Panc1 (cell line): ENCODE measurements around the gene FNDC10. TPM values are rescaled to one million over a fixed set of nuclear protein-coding genes. Genes with fewer than 3 reads are reported as not detected.

Experiments
- ATAC-seq: fragments of 200-7000 bp; cut with Tn5 transposase; 2 replicates; pipeline ENCODE4 v1.9.1; 2020; ENCODE audit warnings: mild to moderate bottlenecking, moderate library complexity
- BruUV-seq: library from RNA; stranded (reverse); fragments of 400-500 nt; replicated peaks from 2 replicates; lab custom pipeline; 2021; lab: Mats Ljungman, UMichigan
- CTCF ChIA-PET: fragments of 300-600 bp; sonication (Branson Sonifier 250); formaldehyde crosslinking; loops from one replicate; lab custom pipeline; 2022; ENCODE audit warnings: antibody characterized with exemption; lab: Charles Lee
- POLR2A ChIA-PET: fragments of 300-600 bp; sonication (Branson Sonifier 250); formaldehyde crosslinking; loops from one replicate; lab custom pipeline; 2022; ENCODE audit warnings: antibody characterized with exemption; lab: Charles Lee
- DNase-seq: peaks from one replicate; pipeline ENCODE4 v3.0.0-alpha.2; 2010; ENCODE audit warnings: low read depth, low spot score
- H3K27ac ChIP-seq: 2 replicates; pipeline ENCODE4 v1.5.1; 2011; ENCODE audit warnings: mild to moderate bottlenecking, low read length, inconsistent platforms
- H3K27me3 ChIP-seq: fragments of 200-500 bp; sonication (Bioruptor generic); 2 replicates; pipeline ENCODE4 v1.6.0; 2014; ENCODE audit warnings: low read length, inconsistent platforms; ENCODE audit not compliant: control insufficient read depth, insufficient read depth
- H3K36me3 ChIP-seq: fragments of 200-500 bp; sonication (Bioruptor generic); 2 replicates; pipeline ENCODE4 v1.5.1; 2014; ENCODE audit warnings: inconsistent platforms, mild to moderate bottlenecking, low read length, moderate library complexity; ENCODE audit not compliant: control insufficient read depth, insufficient read depth
- H3K4me1 ChIP-seq: 2 replicates; pipeline ENCODE4 v1.5.1; 2011; ENCODE audit warnings: inconsistent platforms, mild to moderate bottlenecking, low read length, moderate library complexity; ENCODE audit not compliant: control insufficient read depth, insufficient read depth
- H3K4me3 ChIP-seq, 2 experiments: 2 replicates each; pipeline ENCODE4 v1.5.1; 2011 to 2012; ENCODE audit warnings: low read depth in 2 of 2, low read length in 2 of 2, mild to moderate bottlenecking in 2 of 2, inconsistent platforms in 1 of 2, moderate library complexity in 1 of 2
- H3K9me3 ChIP-seq: fragments of 200-500 bp; sonication (Bioruptor generic); 2 replicates; pipeline ENCODE4 v1.5.1; 2014; ENCODE audit warnings: low read depth, mild to moderate bottlenecking, inconsistent platforms, low read length, moderate library complexity; ENCODE audit not compliant: control insufficient read depth, insufficient read depth
- CTCF ChIP-seq: fragments of 450-650 bp; IDR thresholded peaks from 2 replicates; pipeline ENCODE4 v1.5.1; 2017; ENCODE audit warnings: mild to moderate bottlenecking
- POLR2AphosphoS5 ChIP-seq: IDR thresholded peaks from 2 replicates; pipeline ENCODE4 v1.6.1; 2012; ENCODE audit warnings: mild to moderate bottlenecking, low read depth, low read length, moderate library complexity
- REST ChIP-seq, 2 experiments: IDR thresholded peaks; 2 replicates each; pipeline ENCODE4 v1.6.1; 2011 to 2012; ENCODE audit warnings: low read depth in 2 of 2, control low read depth in 1 of 2, low read length in 1 of 2, mild to moderate bottlenecking in 1 of 2, moderate library complexity in 1 of 2; ENCODE audit not compliant: insufficient read depth in 1 of 2
- SIN3A ChIP-seq: IDR thresholded peaks from 2 replicates; pipeline ENCODE4 v1.6.1; 2012; ENCODE audit warnings: low read depth, mild to moderate bottlenecking, low read length, moderate library complexity, borderline replicate concordance; ENCODE audit not compliant: insufficient read depth
- TCF7L2 ChIP-seq: IDR thresholded peaks from 2 replicates; pipeline ENCODE4 v1.6.1; 2011; ENCODE audit warnings: mild to moderate bottlenecking, low read depth, low read length, inconsistent platforms
- in situ Hi-C: cut with HindIII; loops from 2 replicates; pipeline ENCODE4 v1.10.0; 2016; ENCODE audit warnings: low sequenced_read_pairs, low pct_unique_long_range_greater_than_20kb
- intact Hi-C: fragments of 100-400 bp; cut with micrococcal nuclease; formaldehyde crosslinking; loops from one replicate; pipeline ENCODE4 v1.10.0; 2022; ENCODE audit not compliant: unreplicated experiment
- total RNA-seq: library from RNA; stranded (reverse); gene quantifications from one replicate; pipeline ENCODE4 v1.2.1, GENCODE V29; 2021; ENCODE audit not compliant: unreplicated experiment

Gene FNDC10
- total RNA-seq, 1 experiment from 2014 or later, result 16.2 TPM

GRCh38 chr1:1562556-1563195 lies 37.3 kb downstream of the FNDC10 start:
- TF ChIP-seq POLR2AphosphoS5 (no peak), SIN3A (no peak), CTCF (no peak), REST (IDR thresholded peaks at IDR 0.05; ENCODE audit: insufficient read depth in 1 of 2, low read depth in 2 of 2, low read length in 1 of 2) (no peak), TCF7L2 (no peak)
- DNase-seq (no peak), ATAC-seq (no peak)
- CTCF ChIA-PET, result interaction anchor here (0.5 kb wide), 1 partner anchor 57 kb away, joined by 4 read pairs; no protein-coding TSS in a partner anchor
- BruUV-seq, result no TSS peak
- in situ Hi-C loops, result no loop called here
- Histone ChIP-seq H3K36me3 (peaks cover 10% of the 10 kb centered on the region), H3K9me3 (no peaks in the 10 kb centered on the region), H3K4me3 (no peak overlapping the region), H3K4me1 (no peaks in the 10 kb centered on the region; the same call in 1 of the 2 replicates), H3K27ac (no peak overlapping the region), H3K27me3 (no peaks in the 10 kb centered on the region)
- intact Hi-C loops, result no loop called here
- POLR2A ChIA-PET, result no interaction called here

- in situ Hi-C loops, result no loop called here
- DNase-seq (no peak), ATAC-seq (no peak)
- Histone ChIP-seq H3K36me3 (peaks cover 10% of the 10 kb centered on the region), H3K9me3 (no peaks in the 10 kb centered on the region), H3K4me3 (no peak overlapping the region), H3K27me3 (no peaks in the 10 kb centered on the region), H3K4me1 (no peaks in the 10 kb centered on the region), H3K27ac (no peak overlapping the region)
- ChIA-PET POLR2A (no interaction called here), CTCF (interaction anchor here (0.5 kb wide), 1 partner anchor 56 kb away, joined by 4 read pairs; no protein-coding TSS in a partner anchor)
- intact Hi-C loops, result no loop called here
- no TSS peak for BruUV-seq
- TF ChIP-seq CTCF, result no peak
- TF ChIP-seq SIN3A, result no peak
- no peak for TF ChIP-seq TCF7L2
- TF ChIP-seq POLR2AphosphoS5, result no peak; the same call in 1 of the 2 replicates
These were observed 38.0 kb downstream of the FNDC10 start for GRCh38 chr1:1561801-1562470.
